ENCODE data around the gene SLC25A13. TPM values are rescaled to one million over a fixed set of nuclear protein-coding genes. Genes with fewer than 3 reads are reported as not detected.

The SLC25A13 gene
- total and polyA plus RNA-seq, 2 of the 13 experiments (the other 11 are each of a cell fraction or from before 2014, with no cell fraction given), result 36.2 to 84.9 TPM

GRCh38 chr7:96228760-96229159 is 93.1 kb downstream of the SLC25A13 start:
- no peak overlapping the region for H2AFZ ChIP-seq (ENCODE audit: low read length)
- peaks cover 14% of the 10 kb centered on the region for H3K79me2 ChIP-seq (ENCODE audit: insufficient read depth, low read length)
- H4K20me1 ChIP-seq (ENCODE audit: insufficient read depth, low read length), result no peaks in the 10 kb centered on the region
- no peak overlapping the region for H3K4me3 ChIP-seq (replicated peaks in 1 of 3; ENCODE audit: insufficient read depth in 1 of 3, low read depth in 2 of 3, low read length in 3 of 3)
- TF ChIP-seq PHF20 (CRISPR knock-in tag; IDR thresholded peaks at IDR 0.05) (no peak), ZNF276 (CRISPR knock-in tag; IDR thresholded peaks at IDR 0.05; ENCODE audit: low read depth) (no peak)
- POLR2A ChIA-PET, result no interaction called here
- in situ Hi-C loops (cut with HindIII; ENCODE audit: extremely low pct_ligation_motif_present, low pct_unique_long_range_greater_than_20kb), result no loop called here
- FAIRE-seq, result no peak
- H3K27ac ChIP-seq (ENCODE audit: extremely low read length, insufficient read depth, low read length), result no peak overlapping the region
- H3K4me2 ChIP-seq (ENCODE audit: low read depth, low read length), result no peak overlapping the region
- DNase-seq (ENCODE audit: low spot score), result no peak
- 100% methylated on average over 1 of the region's 22 CpGs for whole genome bisulfite sequencing (ENCODE audit: low lambda C conversion rate)
- BruUV-seq (replicated peaks), result no TSS peak
- intact Hi-C loops (cut with micrococcal nuclease; ENCODE audit: unreplicated experiment), result loop anchor here (10.0 kb wide), 1 partner anchor 796 kb away; the partner anchor contains the start of gene DLX5
- H3K27me3 ChIP-seq (ENCODE audit: control insufficient read depth in 1 of 2, insufficient read depth in 2 of 2, low read length in 2 of 2), result no peaks in the 10 kb centered on the region
- ATAC-seq, result no peak
- H3K4me1 ChIP-seq (ENCODE audit: insufficient read depth, low read length), result peaks cover 8% of the 10 kb centered on the region; the same call in 1 of the 2 replicates
- CTCF ChIA-PET (ENCODE audit: low intra/inter-chr PET ratio, low total read pairs), result no interaction called here
- no peak overlapping the region for H3K9ac ChIP-seq (ENCODE audit: insufficient read depth, low read depth, low read length)
- H3K36me3 ChIP-seq (replicated peaks in 1 of 2; ENCODE audit: control insufficient read depth in 1 of 2, insufficient read depth in 2 of 2, low read length in 2 of 2), result peaks cover 7 to 40% of the 10 kb centered on the region in 2 experiments; a peak in 4 of 5 replicates
- no peaks in the 10 kb centered on the region for H3K9me3 ChIP-seq (ENCODE audit: low read length)

- DNase-seq (ENCODE audit: low spot score) (no peak), FAIRE-seq (no peak), ATAC-seq (no peak)
- in situ Hi-C loops (cut with HindIII; ENCODE audit: extremely low pct_ligation_motif_present, low pct_unique_long_range_greater_than_20kb) (no loop called here), intact Hi-C loops (cut with micrococcal nuclease; ENCODE audit: unreplicated experiment) (loop anchor here (10.0 kb wide), 1 partner anchor 800 kb away; the partner anchor contains the start of gene DLX5)
- POLR2A ChIA-PET, result no interaction called here
- Histone ChIP-seq H3K79me2 (ENCODE audit: insufficient read depth, low read length) (peaks cover 6% of the 10 kb centered on the region), H3K9me3 (ENCODE audit: low read length) (no peaks in the 10 kb centered on the region), H2AFZ (ENCODE audit: low read length) (no peak overlapping the region), H4K20me1 (ENCODE audit: insufficient read depth, low read length) (no peaks in the 10 kb centered on the region), H3K4me1 (ENCODE audit: insufficient read depth, low read length) (no peaks in the 10 kb centered on the region), H3K27ac (ENCODE audit: extremely low read length, insufficient read depth, low read length) (no peak overlapping the region), H3K36me3 (replicated peaks in 1 of 2; ENCODE audit: control insufficient read depth in 1 of 2, insufficient read depth in 2 of 2, low read length in 2 of 2) (peaks cover 1 to 17% of the 10 kb centered on the region in 2 experiments; a peak in 3 of 5 replicates), H3K27me3 (ENCODE audit: control insufficient read depth in 1 of 2, insufficient read depth in 2 of 2, low read length in 2 of 2) (no peaks in the 10 kb centered on the region), H3K9ac (ENCODE audit: insufficient read depth, low read depth, low read length) (no peak overlapping the region), H3K4me3 (replicated peaks in 1 of 3; ENCODE audit: insufficient read depth in 1 of 3, low read depth in 2 of 3, low read length in 3 of 3) (no peak overlapping the region), H3K4me2 (ENCODE audit: low read depth, low read length) (no peak overlapping the region)
- CTCF ChIA-PET (ENCODE audit: low intra/inter-chr PET ratio, low total read pairs), result no interaction called here
- 97% methylated on average over 5 of the region's 5 CpGs for WGBS (ENCODE audit: low lambda C conversion rate)
- no peak for TF ChIP-seq SRF (IDR thresholded peaks at IDR 0.05; ENCODE audit: low read depth, low read length)
- TF ChIP-seq GTF3A (CRISPR knock-in tag; conservative IDR thresholded peaks at IDR 0.05), result no peak
- no peak for TF ChIP-seq ZNF17 (CRISPR knock-in tag; IDR thresholded peaks at IDR 0.05)
- TF ChIP-seq LBX2 (CRISPR knock-in tag; IDR thresholded peaks at IDR 0.05; ENCODE audit: borderline replicate concordance), result no peak
- no peak for TF ChIP-seq ETS1 (CRISPR knock-in tag; IDR thresholded peaks at IDR 0.05)
- TF ChIP-seq WIZ (CRISPR knock-in tag; IDR thresholded peaks at IDR 0.05), result no peak
- no TSS peak for BruUV-seq (replicated peaks)
Measured at GRCh38 chr7:96225251-96225650, 96.6 kb downstream of the SLC25A13 start.
